Ishikawa (cell line): ENCODE measurements around the gene CD3E.

Source experiments
- CEBPB ChIP-seq: IDR thresholded peaks from 2 replicates; pipeline ENCODE4 v1.6.1; 2012
- CREB1 ChIP-seq: IDR thresholded peaks from 2 replicates; pipeline ENCODE4 v1.6.1; 2012; ENCODE audit warnings: low read depth
- EP300 ChIP-seq: IDR thresholded peaks from 2 replicates; pipeline ENCODE4 v1.6.1; 2012; ENCODE audit warnings: borderline replicate concordance
- TAF1 ChIP-seq: IDR thresholded peaks from 2 replicates; pipeline ENCODE4 v1.6.1; 2012; ENCODE audit warnings: low read depth, mild to moderate bottlenecking
- TEAD4 ChIP-seq: IDR thresholded peaks from 2 replicates; pipeline ENCODE4 v1.6.1; 2012
- YY1 ChIP-seq: IDR thresholded peaks from 2 replicates; pipeline ENCODE4 v1.6.1; 2012; ENCODE audit warnings: low read depth
- TF ChIP-seq, protein P1 (sequence below): IDR thresholded peaks from 2 replicates; pipeline ENCODE4 v1.6.1; 2012
- TF ChIP-seq, protein P2 (sequence below): IDR thresholded peaks from 2 replicates; pipeline ENCODE4 v1.6.1; 2012
- TF ChIP-seq, protein P3 (sequence below): IDR thresholded peaks from 2 replicates; pipeline ENCODE4 v1.6.1; 2012; ENCODE audit warnings: low read depth, mild to moderate bottlenecking

DNA sequence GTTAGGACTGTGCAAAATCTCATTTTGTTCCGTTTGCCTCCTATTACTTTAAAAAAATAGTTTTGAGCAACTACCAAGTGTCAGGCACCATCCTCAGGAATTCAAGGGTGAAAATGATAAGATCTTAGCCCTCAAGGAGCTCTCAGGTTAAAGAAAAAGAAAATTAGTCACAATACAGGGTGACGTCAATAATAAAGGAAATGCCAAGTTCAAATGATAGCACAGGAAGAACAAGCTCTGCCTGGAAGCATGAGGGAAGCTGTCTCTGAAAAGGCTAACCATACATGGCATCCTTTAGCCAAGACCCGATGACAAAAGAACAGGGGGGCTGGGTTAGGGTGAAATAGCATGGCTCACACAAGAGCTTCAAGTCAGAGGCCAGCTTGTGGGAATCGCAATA lies 29.4 kb upstream of the CD3E start:
- TF ChIP-seq YY1 (no peak), EP300 (no peak), CREB1 (no peak), TAF1 (no peak), TEAD4 (no peak), CEBPB (no peak)
- TF ChIP-seq, protein P1, sequence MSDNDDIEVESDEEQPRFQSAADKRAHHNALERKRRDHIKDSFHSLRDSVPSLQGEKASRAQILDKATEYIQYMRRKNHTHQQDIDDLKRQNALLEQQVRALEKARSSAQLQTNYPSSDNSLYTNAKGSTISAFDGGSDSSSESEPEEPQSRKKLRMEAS = no peak
- TF ChIP-seq, protein P2, sequence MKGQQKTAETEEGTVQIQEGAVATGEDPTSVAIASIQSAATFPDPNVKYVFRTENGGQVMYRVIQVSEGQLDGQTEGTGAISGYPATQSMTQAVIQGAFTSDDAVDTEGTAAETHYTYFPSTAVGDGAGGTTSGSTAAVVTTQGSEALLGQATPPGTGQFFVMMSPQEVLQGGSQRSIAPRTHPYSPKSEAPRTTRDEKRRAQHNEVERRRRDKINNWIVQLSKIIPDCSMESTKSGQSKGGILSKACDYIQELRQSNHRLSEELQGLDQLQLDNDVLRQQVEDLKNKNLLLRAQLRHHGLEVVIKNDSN = no peak
- TF ChIP-seq, protein P3, sequence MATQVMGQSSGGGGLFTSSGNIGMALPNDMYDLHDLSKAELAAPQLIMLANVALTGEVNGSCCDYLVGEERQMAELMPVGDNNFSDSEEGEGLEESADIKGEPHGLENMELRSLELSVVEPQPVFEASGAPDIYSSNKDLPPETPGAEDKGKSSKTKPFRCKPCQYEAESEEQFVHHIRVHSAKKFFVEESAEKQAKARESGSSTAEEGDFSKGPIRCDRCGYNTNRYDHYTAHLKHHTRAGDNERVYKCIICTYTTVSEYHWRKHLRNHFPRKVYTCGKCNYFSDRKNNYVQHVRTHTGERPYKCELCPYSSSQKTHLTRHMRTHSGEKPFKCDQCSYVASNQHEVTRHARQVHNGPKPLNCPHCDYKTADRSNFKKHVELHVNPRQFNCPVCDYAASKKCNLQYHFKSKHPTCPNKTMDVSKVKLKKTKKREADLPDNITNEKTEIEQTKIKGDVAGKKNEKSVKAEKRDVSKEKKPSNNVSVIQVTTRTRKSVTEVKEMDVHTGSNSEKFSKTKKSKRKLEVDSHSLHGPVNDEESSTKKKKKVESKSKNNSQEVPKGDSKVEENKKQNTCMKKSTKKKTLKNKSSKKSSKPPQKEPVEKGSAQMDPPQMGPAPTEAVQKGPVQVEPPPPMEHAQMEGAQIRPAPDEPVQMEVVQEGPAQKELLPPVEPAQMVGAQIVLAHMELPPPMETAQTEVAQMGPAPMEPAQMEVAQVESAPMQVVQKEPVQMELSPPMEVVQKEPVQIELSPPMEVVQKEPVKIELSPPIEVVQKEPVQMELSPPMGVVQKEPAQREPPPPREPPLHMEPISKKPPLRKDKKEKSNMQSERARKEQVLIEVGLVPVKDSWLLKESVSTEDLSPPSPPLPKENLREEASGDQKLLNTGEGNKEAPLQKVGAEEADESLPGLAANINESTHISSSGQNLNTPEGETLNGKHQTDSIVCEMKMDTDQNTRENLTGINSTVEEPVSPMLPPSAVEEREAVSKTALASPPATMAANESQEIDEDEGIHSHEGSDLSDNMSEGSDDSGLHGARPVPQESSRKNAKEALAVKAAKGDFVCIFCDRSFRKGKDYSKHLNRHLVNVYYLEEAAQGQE = no peak
